Lower lobe of right lung (tissue), 2 donors: ENCODE results near the gene GAPDHS. TPM values are rescaled to one million over a fixed set of nuclear protein-coding genes. Genes with fewer than 3 reads are reported as not detected.

Experiments used
- ATAC-seq, 2 donors: fragments of 200-7000 bp; cut with Tn5 transposase; one replicate each; pipeline ENCODE4 v1.9.1; 2020 to 2022; ENCODE audit warnings: mild to moderate bottlenecking in 2 of 2, moderate library complexity in 2 of 2
- DNase-seq: peaks from one replicate; pipeline ENCODE4 v3.0.0-alpha.2; 2020
- H3K27ac ChIP-seq: fragments of 200-600 bp; one replicate; pipeline ENCODE4 v1.8.0; 2022
- H3K27me3 ChIP-seq: fragments of 200-600 bp; one replicate; pipeline ENCODE4 v1.8.0; 2022; ENCODE audit warnings: low read depth
- H3K36me3 ChIP-seq: fragments of 200-600 bp; one replicate; pipeline ENCODE4 v1.8.0; 2022; ENCODE audit warnings: mild to moderate bottlenecking
- H3K4me1 ChIP-seq: fragments of 200-600 bp; one replicate; pipeline ENCODE4 v1.8.0; 2022
- H3K4me3 ChIP-seq: fragments of 200-600 bp; one replicate; pipeline ENCODE4 v1.8.0; 2022; ENCODE audit warnings: mild to moderate bottlenecking
- H3K9me3 ChIP-seq: fragments of 200-600 bp; one replicate; pipeline ENCODE4 v1.8.0; 2022
- intact Hi-C: fragments of 100-400 bp; cut with DNase I; formaldehyde crosslinking; loops from one replicate; pipeline ENCODE4 v1.11.0; 2022
- total RNA-seq: library from RNA; stranded (reverse); fragmentation: NEBNext Ultra II Directional; extraction: Animal tissue kit (Norgen Biotek cat#: 25700); gene quantifications from one replicate; pipeline ENCODE4 v1.2.1, GENCODE V29; 2021
- TF ChIP-seq, protein P1 (sequence below): fragments of 200-600 bp; IDR thresholded peaks from one replicate; pipeline ENCODE4 v1.8.0; 2022; ENCODE audit warnings: antibody characterized with exemption, mild to moderate bottlenecking
- donor health status: DM: no; HTN: yes; CAD: no; lungs with severe emphysema.

The GAPDHS gene
- total RNA-seq, 1 donor from 2014 or later, result not detected

DNA sequence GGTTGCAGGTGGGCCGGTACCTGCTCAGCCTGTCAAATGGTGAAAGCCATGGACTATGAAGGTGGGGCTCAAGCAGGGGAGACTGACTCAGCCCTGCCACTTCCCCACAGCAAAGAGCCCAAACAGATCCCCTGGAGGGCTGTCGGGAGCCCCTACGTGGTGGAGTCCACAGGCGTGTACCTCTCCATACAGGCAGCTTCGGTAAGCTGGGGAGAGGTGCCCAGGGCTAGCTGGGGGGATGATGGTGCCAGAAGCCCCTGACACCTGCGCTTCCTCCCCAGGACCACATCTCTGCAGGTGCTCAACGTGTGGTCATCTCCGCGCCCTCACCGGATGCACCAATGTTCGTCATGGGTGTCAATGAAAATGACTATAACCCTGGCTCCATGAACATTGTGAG, 9.0 kb downstream of the GAPDHS start:
- Histone ChIP-seq H3K27ac (no peak overlapping the region), H3K36me3 (peaks cover 1% of the 10 kb centered on the region), H3K4me1 (peaks cover 22% of the 10 kb centered on the region), H3K4me3 (no peak overlapping the region), H3K9me3 (no peaks in the 10 kb centered on the region), H3K27me3 (no peaks in the 10 kb centered on the region)
- no peak for ATAC-seq
- TF ChIP-seq, protein P1, sequence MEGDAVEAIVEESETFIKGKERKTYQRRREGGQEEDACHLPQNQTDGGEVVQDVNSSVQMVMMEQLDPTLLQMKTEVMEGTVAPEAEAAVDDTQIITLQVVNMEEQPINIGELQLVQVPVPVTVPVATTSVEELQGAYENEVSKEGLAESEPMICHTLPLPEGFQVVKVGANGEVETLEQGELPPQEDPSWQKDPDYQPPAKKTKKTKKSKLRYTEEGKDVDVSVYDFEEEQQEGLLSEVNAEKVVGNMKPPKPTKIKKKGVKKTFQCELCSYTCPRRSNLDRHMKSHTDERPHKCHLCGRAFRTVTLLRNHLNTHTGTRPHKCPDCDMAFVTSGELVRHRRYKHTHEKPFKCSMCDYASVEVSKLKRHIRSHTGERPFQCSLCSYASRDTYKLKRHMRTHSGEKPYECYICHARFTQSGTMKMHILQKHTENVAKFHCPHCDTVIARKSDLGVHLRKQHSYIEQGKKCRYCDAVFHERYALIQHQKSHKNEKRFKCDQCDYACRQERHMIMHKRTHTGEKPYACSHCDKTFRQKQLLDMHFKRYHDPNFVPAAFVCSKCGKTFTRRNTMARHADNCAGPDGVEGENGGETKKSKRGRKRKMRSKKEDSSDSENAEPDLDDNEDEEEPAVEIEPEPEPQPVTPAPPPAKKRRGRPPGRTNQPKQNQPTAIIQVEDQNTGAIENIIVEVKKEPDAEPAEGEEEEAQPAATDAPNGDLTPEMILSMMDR, result no peak
- intact Hi-C loops, result no loop called here
- no peak for DNase-seq

DNA sequence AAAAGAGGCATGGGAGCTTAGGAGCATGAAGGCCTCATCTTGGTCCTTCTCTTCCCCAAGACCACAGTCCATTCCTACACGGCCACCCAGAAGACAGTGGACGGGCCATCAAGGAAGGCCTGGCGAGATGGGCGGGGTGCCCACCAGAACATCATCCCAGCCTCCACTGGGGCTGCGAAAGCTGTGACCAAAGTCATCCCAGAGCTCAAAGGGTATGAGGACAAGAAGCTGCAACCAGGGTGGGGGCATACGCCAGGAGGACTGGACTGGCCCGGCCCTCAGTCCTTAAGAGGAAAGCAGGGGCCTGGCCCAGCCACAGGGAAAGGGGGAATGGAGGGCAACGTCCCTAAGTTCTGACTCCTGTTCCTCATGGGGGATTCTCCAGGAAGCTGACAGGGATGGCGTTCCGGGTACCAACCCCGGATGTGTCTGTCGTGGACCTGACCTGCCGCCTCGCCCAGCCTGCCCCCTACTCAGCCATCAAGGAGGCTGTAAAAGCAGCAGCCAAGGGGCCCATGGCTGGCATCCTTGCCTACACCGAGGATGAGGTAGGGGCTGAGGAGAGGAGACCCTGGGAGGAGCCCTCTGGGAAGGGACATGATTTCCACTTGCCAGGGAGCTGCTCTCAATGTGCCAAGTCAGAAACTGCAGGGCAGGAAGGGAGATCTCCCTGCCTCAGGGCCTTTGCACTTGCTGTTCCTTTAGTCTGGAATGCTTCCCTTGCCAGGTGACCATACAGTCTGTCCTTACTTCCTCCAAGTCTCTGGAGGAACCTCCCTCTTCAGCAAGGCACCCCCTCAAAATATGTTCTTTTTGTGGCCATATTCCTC, 10.2 kb downstream of the GAPDHS start:
- intact Hi-C loops, result no loop called here

GRCh38 chr19:35544110-35544802, 11.0 kb downstream of the GAPDHS start:
- ATAC-seq, result no peak
- H3K27ac ChIP-seq, result peak overlapping the region; percentile 92
- TF ChIP-seq, protein P1, result no peak

More for the DNA sequence above, 10.2 kb downstream of the GAPDHS start:
- Histone ChIP-seq H3K36me3 (peaks cover 6% of the 10 kb centered on the region), H3K27ac (no peak overlapping the region), H3K4me3 (no peak overlapping the region), H3K9me3 (no peaks in the 10 kb centered on the region), H3K27me3 (no peaks in the 10 kb centered on the region), H3K4me1 (peaks cover 24% of the 10 kb centered on the region)
- DNase-seq, result no peak
- TF ChIP-seq, protein P1, result no peak
- no peak for ATAC-seq

GRCh38 chr19:35545001-35545854, 12.0 kb downstream of the GAPDHS start, which contains the start of gene TMEM147:
Gene TMEM147 (plus strand): TSS chr19:35545626. CDS start chr19:35545740, 114 bp downstream.
- DNase-seq (peak; percentile 97), ATAC-seq (peak; percentile 97 to 99)
- H3K27ac ChIP-seq, result peak within 1 kb of the TSS; percentile 92
- no peaks in the 10 kb centered on the region for H3K27me3 ChIP-seq
- H3K36me3 ChIP-seq, result peaks cover 6% of the 10 kb centered on the region
- TF ChIP-seq, protein P1, result no peak
- peaks cover 24% of the 10 kb centered on the region for H3K4me1 ChIP-seq
- no peaks in the 10 kb centered on the region for H3K9me3 ChIP-seq
- H3K4me3 ChIP-seq, result peak within 1 kb of the TSS; percentile 99
- intact Hi-C loops, result no loop called here

More at GRCh38 chr19:35544110-35544802, 11.0 kb downstream of the GAPDHS start:
- Histone ChIP-seq H3K9me3 (no peaks in the 10 kb centered on the region), H3K36me3 (peaks cover 6% of the 10 kb centered on the region), H3K27me3 (no peaks in the 10 kb centered on the region), H3K4me3 (peak overlapping the region; percentile 99), H3K4me1 (peaks cover 24% of the 10 kb centered on the region)
- intact Hi-C loops, result no loop called here
- no peak for DNase-seq

DNA sequence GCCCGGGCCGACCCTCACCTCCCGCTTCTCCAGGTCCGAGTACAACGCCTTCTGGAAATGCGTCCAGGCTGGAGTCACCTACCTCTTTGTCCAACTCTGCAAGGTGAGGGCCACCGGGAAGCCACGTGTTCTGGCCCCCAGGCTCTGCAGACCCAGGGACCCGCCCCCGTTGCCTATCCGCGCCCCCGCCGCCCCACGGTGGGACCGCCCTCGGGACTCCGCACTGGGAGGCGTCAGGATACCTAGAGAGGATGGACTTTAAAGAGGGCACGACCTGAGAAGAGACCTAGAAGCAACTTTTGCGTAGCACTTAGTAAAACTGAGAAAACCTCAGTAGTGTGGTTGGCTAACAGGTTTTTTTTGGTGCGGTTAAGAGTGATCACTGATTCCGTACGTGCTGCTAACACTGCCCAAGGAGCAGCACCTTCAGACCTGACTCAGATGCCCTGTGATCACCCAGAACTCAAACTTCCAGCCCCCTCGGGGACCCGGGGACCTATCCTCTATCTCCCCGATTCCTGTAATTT, 12.7 kb downstream of the GAPDHS start:
- peak; percentile 54 to 73 for ATAC-seq
- TF ChIP-seq, protein P1, result no peak
- Histone ChIP-seq H3K4me1 (peaks cover 24% of the 10 kb centered on the region), H3K9me3 (no peaks in the 10 kb centered on the region), H3K27ac (peak overlapping the region; percentile 92), H3K27me3 (no peaks in the 10 kb centered on the region), H3K4me3 (peak overlapping the region; percentile 99), H3K36me3 (peaks cover 6% of the 10 kb centered on the region)
- peak; percentile 57 for DNase-seq
- intact Hi-C loops, result no loop called here
